ENCODE measurements around the gene TERT.
"Not testable (repeated sequence)": the region's sequence is repeated elsewhere in the genome, so short reads cannot be mapped to it uniquely, and the experiment has no call there.

TERT gene

DNA sequence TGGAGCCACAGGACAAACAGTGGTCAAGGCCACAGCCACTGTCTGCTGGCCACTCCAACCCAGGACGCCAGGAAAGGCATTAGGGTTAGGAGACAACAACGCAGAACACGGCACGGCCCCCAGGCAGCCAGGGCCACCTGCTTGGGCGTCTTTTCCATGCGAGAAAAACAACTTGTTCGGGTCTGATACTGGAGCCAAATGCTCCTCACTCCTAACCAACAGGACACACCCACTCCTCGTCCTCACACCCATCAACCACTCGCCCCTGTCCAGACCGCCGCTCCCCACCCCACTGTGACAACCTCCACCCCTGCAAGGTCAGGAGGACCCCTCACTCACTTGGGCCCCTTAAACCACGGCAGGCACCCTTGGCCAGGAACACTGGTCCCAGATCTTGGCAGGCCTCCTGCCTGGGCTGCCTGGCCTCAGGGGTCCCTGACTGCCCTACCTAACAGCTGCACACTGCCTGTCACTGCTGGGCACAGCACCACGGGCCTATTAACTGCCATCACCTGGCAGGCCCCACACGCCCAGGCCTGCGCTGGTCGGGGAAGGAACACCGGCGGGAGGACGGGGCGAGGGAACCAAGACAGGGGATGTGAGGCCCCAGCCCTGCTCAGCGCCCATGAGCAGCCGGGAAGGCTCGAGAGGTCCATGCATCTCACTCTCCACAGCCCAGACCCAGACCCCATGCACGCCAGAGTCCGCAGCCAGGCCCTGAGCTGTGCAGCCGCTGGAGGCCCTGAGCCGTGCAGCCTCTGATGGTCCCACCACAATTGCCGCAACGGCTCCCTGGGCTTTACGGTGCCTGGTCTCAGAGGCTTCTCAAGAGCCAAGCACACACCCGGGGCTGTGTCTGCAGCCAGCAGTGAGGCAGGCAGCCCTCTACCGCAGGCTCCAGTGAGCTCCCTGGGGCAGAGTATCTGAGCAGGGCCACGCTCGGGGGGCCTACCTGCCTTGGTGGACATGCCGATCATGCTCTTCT lies 36.3 kb upstream of the TERT start:
- no peak for DNase-seq

DNA sequence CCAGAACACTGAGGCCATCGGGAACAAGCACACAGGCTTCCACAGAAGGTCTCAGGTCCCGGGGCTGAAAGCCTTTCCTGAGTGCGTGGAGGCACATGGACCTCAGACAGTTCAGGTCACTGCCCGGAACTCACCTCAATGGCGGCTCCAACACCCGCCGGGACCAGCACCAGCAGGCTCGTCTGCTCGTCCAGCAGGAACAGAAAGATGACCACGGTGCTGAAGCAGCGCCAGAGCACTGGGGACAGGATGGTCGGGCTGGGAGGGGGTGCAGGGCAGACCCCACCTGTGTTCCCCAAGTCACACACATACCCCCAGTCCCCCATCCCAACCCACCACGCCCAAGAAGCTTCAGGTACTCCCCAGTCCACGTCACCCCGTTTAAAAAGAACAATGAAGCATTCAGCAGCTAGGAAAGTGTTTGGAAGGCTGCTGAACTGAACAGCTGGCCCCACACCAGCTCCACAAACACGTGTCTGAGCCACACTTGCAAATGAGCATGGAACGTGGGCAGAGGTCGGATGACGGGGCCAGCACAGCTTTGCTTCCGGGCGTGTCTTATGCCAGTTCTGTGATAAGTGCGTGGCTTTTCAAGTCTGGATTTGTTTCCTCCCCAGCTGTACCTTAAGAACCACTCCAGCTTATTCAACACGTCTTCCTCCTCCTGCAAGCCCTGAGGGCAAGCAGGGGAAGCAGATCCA lies 35.4 kb upstream of the TERT start:
- DNase-seq, result no peak

DNA sequence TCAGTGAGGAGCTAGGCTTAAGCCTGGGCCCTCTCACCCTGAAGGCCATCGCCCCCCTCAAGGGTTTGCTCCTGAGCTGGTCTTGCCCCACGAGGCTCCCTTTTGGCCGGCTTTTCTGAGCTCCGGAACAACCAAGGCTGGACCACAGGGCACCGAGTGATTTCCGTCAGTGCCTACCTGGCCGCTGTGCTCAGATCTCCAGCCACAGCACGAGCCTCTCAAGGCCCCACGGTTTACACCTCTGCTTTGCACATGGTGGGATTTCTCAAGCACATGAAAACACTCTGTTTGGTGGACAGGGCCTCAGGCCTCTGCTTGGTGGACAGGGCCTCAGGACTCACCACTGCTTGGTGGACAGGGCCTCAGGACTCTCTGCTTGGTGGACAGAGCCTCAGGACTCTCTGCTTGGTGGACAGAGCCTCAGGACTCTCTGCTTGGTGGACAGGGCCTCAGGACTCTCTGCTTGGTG lies 34.3 kb upstream of the TERT start:
- DNase-seq, result no peak

DNA sequence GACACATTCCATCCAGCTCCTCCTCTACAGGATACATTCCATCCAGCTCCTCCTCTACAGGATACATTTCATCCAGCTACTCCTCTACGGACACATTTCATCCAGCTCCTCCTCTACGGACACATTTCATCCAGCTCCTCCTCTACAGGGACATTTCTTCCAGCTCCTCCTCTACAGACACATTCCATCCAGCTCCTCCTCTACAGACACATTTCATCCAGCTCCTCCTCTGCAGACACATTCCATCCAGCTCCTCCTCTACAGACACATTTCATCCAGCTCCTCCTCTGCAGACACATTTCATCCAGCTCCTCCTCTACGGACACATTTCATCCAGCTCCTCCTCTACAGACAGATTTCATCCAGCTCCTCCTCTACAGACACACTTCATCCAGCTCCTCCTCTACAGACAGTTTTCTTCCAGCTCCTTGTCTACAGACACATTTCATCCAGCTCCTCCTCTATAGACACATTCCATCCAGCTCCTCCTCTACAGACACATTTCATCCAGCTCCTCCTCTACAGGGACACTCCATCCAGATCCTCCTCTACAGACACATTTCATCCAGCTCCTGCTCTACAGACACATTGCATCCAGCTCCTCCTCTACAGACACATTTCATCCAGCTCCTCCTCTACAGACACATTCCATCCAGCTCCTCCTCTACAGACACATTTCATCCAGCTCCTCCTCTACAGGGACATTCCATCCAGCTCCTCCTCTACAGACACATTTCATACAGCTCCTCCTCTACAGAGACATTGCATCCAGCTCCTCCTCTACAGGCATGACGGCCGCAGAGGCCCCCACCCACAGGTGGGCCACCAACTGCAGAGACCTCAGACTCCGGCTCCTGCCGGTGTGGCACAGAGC lies 33.6 kb upstream of the TERT start:
- peak; percentile 86 for DNase-seq

DNA sequence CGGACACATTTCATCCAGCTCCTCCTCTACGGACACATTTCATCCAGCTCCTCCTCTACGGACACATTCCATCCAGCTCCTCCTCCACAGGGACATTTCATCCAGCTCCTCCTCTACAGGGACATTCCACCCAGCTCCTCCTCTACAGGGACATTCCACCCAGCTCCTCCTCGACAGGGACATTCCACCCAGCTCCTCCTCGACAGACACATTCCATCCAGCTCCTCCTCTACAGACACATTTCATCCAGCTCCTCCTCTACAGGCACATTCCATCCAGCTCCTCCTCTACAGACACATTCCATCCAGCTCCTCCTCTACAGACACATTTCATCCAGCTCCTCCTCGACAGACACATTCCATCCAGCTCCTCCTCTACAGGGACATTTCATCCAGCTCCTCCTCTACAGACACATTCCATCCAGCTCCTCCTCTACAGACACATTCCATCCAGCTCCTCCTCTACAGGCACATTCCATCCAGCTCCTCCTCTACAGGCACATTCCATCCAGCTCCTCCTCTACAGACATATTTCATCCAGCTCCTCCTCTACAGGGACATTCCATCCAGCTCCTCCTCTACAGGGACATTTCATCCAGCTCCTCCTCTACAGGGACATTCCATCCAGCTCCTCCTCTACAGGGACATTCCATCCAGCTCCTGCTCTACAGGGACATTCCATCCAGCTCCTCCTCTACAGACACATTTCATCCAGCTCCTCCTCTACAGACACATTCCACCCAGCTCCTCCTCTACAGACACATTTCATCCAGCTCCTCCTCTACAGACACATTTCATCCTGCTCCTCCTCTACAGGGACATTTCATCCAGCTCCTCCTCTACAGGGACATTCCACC lies 32.3 kb upstream of the TERT start:
- DNase-seq, result peak; percentile 89

DNA sequence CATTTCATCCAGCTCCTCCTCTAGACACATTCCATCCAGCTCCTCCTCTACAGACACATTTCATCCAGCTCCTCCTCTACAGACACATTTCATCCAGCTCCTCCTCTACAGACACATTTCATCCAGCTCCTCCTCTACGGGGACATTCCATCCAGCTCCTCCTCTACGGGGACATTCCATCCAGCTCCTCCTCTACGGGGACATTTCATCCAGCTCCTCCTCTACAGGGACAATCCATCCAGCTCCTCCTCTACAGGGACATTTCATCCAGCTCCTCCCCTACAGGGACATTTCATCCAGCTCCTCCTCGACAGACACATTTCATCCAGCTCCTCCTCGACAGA lies 31.6 kb upstream of the TERT start:
- DNase-seq, result not testable (repeated sequence)

DNA sequence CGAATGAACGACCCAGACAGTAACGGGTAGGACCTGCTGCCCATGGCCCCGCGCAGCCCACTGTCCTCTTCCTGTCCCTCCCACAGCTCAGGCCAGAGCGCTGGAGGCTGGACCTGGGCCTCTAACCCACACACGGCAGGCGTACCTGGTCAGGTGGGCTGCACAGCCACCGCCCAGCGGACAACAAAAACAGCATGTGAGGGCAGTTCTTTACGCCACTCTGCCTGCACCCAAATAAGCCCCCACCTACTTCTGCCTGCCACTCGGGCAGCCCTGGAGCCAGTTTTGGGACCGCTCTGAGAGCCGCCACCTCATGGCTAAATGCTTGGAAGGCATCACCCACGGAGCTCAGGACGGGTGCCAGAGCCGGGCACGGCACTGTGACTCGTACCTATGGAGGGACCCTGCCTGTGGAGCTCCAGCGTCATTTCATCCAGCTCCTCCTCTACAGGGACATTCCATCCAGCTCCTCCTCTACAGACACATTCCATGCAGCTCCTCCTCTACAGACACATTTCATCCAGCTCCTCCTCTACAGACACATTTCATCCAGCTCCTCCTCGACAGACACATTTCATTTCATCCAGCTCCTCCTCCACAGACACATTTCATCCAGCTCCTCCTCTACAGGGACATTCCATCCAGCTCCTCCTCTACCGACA lies 31.1 kb upstream of the TERT start:
- peak; percentile 92 for DNase-seq

DNA sequence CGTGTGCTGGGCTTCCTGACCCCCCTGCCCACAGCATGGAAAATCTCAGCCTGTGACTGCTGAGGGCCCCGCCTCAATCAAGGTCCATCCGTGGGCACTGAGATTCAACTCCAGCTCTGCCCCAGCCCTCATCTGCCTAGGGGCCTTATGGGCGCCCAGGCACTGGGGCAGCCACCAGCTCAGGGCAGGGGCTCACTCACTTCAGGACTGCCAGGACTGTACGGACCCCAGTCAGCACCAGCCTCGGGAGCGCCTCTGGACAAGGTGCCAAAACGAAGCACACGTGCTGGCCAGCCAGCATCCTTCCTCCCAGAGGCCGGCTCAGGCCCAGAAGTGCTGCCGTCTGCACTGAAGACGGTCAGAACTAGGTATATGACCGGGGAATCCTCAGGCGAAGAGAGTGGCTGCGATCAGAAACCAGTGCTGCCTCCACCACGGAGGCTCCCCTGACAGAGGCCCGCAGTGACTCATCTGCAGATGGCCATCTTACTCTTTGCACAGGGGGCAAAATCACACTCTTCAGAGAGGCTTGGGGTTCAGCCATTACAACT lies 30.4 kb upstream of the TERT start:
- no peak for DNase-seq

DNA sequence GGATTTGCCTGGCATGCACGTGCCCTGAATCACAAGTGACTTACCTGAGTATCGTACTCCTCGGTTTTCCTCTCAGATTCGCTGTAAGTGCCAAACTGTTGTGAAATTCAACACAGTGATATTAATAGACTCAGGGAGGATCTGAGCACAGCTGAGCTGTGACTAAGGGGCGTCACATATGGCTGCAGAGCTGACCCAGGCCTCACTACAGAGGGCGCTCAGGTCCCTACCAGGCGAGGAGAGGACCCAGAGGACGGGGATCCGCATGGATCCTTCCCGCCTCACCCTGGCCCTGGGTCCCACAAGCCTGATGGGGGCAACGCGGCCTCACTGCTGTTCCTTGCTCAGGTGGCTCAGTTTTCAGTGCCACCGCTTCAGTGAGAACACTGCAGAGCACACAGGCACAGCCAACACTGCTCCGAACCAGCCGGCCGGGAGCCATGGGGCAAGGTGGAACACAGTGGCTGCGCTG lies 29.9 kb upstream of the TERT start:
- no peak for DNase-seq

DNA sequence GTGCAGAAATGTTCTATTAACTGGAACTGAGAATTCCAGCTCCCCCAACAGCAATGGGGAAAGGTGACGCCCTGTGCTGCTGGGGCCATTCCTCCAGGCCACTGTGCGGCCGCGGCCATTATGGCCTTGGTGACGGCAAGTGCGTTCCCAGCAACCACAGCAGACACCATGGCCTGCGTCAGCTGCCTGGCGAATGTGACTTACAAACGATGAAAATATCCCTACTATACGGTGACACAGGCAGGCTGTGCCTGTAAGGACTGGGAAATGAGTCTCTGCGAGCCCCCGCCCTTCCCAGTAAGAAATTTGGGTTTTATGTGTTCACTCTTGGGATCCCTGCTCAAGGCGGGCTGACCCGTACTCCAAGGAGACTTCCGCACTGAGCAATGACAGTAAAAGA lies 29.4 kb upstream of the TERT start:
- no peak for DNase-seq

DNA sequence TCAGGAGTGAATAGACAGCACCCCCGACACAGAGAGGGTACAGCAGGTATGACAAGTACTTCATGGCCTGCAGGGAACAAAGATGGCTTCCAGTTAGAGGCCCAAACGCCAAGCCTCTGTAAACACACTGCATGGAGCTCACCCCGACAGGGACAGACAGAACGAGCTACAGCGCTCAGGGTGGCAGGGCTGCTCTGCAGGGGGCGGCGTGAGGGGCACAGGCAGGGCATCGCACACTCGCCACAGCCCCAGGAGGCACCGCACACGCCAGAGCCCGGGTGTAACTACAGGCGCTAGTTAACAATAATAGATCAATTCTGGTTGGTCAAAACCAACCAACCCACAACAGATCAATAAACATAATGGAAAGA lies 28.9 kb upstream of the TERT start:
- DNase-seq, result no peak

DNA sequence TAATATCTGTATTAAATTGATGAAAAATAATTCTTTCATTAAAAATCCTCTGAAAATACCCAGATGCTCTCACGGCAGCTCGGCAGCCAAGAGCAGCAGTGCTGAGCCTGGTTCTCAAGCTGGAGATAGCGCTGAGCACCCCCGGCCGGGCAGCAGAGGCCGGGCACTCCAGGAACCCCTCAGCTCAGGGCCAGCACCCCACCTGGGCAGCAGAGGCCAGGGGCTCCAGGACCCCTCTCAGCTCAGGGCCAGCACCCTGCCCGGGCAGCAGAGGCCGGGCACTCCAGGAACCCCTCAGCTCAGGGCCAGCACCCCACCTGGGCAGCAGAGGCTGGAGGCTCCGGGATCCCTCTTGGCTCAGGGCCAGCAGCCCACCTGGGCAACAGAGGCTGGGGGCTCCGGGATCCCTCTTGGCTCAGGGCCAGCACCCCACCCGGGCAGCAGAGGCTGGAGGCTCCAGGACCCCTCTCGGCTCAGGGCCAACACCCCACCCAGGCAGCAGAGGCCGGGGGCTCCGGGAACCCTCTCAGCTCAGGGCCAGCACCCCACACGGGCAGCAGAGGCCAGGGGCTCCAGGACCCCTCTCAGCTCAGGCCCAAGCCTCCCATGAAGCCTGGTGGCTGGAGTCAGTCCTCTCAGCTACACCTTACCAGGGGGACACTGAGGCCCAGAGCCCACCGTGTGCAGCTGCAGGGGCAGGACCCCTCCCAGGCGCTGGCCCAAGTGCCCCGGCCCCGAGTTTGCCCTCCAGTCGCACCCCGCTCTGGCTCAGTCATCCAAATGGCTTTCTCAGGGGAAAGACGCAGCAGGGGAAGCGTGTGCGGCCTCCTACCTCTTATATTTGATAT lies 28.3 kb upstream of the TERT start:
- DNase-seq, result no peak

DNA sequence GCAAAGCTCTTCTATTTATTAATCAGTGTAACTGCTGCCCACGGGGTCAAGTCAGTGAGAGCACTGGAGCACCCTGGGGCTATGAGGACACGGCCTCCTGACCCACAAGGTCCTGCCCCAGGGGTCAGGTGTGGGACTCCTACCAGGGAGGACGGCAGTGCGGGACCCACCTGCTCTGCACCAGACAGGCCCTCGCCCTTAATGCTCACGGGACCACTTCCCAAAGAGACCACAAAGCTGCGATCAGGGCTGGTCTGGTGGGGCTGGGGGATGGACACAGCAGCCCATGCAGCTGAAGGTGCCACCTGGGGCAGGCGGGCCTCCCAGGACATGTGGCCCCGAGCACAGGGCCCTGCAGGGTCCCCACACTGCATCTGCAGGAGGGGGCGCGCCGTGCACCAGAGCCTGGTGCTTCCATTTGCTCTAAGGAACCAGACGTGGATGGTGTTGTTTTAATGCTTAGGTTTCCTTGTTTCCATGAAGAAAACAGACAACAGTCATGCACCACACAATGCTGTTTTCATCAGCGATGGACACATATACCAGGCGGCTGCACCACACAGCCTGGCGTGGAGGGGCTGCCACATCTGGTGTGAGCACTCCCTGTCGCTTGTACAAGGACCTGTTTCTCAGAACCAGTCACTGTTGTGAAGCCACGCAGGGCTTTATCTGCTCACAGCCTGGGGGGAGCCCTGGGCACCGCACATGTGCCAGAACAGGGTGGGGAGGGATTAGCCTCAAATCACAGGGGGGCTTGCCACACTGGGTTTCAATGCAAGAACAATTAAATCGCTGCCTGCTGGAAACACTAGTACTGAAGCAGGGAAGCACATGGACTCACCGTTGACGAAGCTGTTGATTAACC lies 27.4 kb upstream of the TERT start:
- DNase-seq, result no peak

DNA sequence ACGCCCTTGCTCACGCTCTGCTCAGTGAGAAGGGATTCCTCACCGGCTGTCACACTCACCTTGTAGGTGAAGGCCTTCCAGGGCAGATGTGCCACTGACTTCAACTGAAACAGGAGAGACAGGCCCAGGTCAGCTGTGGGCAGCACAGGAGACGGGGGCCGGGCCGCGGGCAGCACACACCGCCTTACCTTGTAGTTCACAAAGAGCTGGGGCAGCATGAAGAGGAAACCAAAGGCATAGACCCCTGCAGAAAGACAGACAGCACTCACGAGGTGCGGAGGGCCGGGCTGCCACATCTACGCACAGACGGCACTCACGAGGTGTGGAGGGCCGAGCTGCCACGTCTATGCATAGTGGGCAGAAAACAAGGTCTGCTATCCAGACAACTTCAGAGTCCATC lies 26.7 kb upstream of the TERT start:
- DNase-seq, result no peak

DNA sequence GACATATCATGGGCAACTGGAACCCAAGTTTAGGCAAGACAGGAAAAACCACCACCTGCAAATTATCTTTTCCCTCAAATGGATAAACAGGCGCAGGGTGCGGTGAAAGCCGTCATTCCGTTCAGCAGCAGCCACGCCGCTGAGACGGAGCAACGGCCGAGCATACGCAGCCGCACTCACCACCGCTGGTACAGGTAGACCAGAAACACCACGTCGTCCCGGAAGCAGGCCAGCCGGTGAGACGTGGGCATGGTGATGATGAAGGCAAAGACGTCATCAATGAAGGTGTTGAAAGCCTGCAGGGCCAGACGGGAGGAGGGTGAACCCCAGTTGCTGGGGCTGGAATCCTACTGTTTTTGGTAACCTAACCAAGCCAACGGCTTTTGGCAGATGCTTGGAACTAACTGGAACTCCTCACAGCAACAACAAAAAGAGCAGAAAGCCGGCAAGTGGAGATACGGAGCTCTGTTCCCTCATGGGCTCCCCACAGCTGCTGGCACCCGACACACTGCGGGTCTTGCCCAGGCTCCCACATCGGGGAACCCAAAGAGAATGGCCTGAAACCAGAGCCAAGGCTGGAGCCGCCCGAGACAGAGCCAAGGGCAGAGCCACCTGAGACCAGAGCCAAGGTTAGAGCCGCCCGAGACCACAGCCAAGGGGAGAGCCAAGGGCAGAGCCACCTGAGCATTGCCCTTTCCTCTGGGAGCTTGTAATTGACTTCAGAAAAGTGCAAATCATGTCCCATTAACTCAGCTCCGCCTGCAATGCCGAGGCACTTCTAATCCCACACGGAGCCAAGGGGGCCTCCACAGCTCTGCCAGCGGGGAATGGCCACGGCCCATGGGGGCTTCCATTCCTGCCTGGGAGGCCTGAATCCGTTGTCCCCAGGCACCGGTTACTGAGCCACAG lies 25.8 kb upstream of the TERT start:
- DNase-seq, result no peak

DNA sequence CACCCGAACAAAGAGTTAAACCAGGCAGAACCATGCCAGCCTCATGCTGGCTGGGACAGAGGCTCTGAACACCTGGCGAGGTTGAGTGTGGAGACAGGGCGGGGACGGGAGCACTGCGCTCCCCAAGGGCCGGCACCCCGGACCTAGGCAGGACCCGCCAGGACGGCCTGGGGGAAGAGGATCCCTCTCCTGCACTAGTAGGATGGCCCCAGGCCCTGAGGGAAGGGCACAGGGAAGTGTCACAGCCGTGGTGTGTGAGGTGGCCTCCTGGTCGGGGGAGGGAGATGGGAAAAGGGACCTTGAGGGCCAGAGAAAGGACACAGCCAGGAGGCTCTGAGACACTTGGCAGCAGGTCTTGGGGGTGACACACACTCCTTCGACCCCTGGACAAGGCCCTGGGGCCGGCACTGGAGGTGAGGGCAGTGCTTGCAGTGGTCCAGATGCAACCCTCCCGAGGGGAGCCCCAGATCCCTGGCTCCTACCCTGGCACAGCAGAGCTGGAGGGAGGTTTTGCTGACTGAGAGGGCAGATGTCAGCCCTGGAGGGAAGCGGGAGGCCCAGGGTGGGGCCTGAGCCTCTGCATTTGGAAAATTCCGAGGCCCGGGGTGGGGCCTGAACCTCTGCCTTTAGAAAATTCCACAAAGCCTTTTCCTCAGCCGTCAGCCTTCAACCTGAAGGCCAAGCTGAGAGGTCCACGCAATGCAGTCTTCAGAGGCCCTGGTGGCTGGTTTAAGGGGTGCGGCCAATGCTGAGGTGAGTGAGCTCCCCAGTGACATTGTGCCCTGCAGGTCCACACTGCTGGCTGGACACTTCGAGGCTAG lies 24.8 kb upstream of the TERT start:
- no peak for DNase-seq

DNA sequence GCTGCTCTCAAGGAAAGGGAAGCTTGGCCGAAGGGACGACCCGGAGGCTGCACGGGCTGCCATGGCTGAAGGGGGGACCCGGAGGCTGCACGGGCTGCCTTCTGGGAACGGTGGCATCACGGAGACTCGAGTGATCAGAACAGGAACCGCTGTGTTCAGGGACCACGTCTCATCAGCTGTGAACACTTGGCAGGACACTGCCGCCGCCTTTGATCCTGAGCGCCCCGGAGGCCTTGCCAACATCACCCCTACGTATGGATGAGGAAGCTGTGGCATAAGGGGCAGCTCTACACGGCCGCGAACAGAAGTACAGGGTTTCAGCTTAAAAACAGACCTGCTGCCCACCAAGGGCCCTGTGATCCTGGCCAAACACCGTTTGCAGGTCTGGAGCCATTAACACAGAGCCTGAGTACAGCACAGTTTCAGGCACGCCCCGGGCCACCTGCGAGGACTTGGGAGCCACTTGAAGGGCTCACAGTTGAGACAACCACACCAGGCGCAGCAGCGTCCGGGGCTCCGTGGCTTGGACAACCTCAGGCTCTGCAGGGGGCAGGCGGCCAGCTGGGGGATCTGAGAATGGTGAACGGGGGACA lies 23.9 kb upstream of the TERT start:
- DNase-seq, result no peak

All from EL (cell line).